HUES64 (cell line): ENCODE measurements around the gene PRSS27. TPM values are rescaled to one million over a fixed set of nuclear protein-coding genes. Genes with fewer than 3 reads are reported as not detected.

ENCODE experiments used
- H3K27ac ChIP-seq: 2 replicates; pipeline ENCODE4 v1.7.0; 2013; ENCODE audit warnings: low read depth, low read length, inconsistent platforms
- H3K27me3 ChIP-seq: 2 replicates; pipeline ENCODE4 v1.6.1; 2013; ENCODE audit warnings: mild to moderate bottlenecking, low read length; ENCODE audit not compliant: insufficient read depth
- H3K36me3 ChIP-seq: 2 replicates; pipeline ENCODE4 v1.6.1; 2013; ENCODE audit warnings: mild to moderate bottlenecking, low read length; ENCODE audit not compliant: insufficient read depth
- H3K4me1 ChIP-seq: 2 replicates; pipeline ENCODE4 v1.6.1; 2013; ENCODE audit warnings: mild to moderate bottlenecking, low read length, moderate library complexity; ENCODE audit not compliant: insufficient read depth
- H3K4me3 ChIP-seq: 2 replicates; pipeline ENCODE4 v1.5.1; 2013; ENCODE audit warnings: mild to moderate bottlenecking, low read length, moderate library complexity
- H3K9ac ChIP-seq: 2 replicates; pipeline ENCODE4 v1.6.1; 2013; ENCODE audit warnings: mild to moderate bottlenecking, low read depth, low read length
- H3K9me3 ChIP-seq: 2 replicates; pipeline ENCODE4 v1.6.1; 2013; ENCODE audit warnings: low read depth, low read length; ENCODE audit not compliant: insufficient read depth
- WGBS: fragments of 150-250, 120-280 bp; methylation state at CpG from one replicate; pipeline ENCODE4 v1.1.7; 2013; ENCODE audit warnings: missing lambda C conversion rate; 5-methylcytosine and 5-hydroxymethylcytosine counted together
- polyA plus RNA-seq, 2 experiments: library from polyadenylated mRNA; stranded (reverse); fragments of 50-300 nt; gene quantifications; one replicate each; pipeline ENCODE4 v1.2.3, GENCODE V29; 2013

PRSS27 gene
- 1.6 TPM for polyA plus RNA-seq (2013, experiment 1 of 2)
- 1.1 TPM for polyA plus RNA-seq (2013, experiment 2 of 2)

DNA sequence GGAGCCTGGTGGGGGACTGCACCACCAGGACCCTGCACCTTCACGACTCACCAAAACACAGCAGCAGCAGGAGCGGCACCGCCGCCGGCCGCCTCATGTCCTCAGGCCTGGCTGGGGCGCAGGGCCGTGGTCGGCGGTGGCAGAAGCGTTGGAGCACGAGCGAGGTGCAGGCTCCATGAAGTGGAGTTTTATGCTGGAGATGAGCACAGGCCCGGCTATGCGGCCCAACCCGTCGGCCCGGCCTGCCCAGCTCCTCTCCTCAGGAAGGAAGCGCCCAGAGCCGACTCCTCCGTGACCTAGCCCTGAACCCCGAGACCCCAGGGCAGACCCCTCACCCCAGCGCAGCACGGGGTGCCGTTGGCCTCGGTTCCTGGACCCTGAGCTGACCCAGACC is at the start of gene PRSS27:
Gene PRSS27, minus strand, starts transcription at position 161 of the 394 bp plus-strand sequence. Its CDS starts 64 bp downstream, at position 97.
- Histone ChIP-seq H3K27me3 (no peaks in the 10 kb centered on the region), H3K9me3 (no peaks in the 10 kb centered on the region), H3K36me3 (no peaks in the 10 kb centered on the region), H3K27ac (peak within 1 kb of the TSS; percentile 79), H3K4me1 (no peaks in the 10 kb centered on the region), H3K4me3 (peak within 1 kb of the TSS; percentile 66), H3K9ac (peak within 1 kb of the TSS; percentile 74)
- 93% methylated on average over 26 of the region's 26 CpGs for WGBS

DNA sequence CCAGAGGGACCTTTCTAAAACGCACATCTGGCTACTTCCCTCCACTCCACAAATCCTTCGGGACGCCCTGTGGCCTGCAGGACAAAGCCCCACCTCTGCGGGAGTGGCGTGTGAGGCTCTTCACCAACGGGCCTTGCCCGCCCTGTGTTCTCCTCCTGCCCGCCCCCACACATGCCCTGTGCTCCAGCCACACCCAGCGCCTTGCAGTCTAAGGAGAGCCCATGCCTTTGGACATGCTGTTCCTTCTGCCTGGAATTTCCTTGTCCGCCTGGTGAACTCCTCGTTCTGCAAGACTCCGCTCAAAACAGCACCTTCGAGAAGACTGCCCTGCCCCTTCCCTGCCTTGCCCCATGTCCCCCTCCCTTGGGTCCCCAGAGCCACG is 49.6 kb upstream of the PRSS27 start:
- peaks cover 99% of the 10 kb centered on the region for H3K36me3 ChIP-seq

DNA sequence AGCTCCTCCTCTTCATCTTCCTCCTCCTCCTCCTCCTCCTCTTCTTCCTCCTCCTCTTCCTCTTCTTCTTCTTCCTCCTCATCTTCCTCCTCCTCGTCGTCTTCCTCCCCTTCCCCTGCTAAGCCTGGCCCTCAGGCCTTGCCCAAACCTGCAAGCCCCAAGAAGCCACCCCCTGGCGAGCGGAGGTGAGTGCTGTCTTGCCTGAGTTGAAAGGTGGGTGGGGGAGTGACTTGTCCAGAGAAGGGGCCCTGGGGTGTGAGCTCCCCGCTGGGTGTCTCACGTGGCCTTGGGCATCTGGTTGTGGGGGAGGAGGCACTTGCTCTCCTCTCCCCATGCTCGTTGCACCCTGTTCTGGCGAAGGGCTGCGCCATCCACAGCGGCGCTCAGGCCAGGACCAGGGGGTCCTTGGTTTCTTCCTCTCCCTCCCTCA is 49.1 kb upstream of the PRSS27 start:
- Histone ChIP-seq H3K9me3 (peaks cover 9% of the 10 kb centered on the region; the same call in 1 of the 2 replicates), H3K27ac (no peak overlapping the region), H3K9ac (no peak overlapping the region), H3K4me3 (no peak overlapping the region), H3K36me3 (peaks cover 99% of the 10 kb centered on the region), H3K27me3 (no peaks in the 10 kb centered on the region), H3K4me1 (no peaks in the 10 kb centered on the region)
- 94% methylated on average over 11 of the region's 11 CpGs for WGBS

More for the DNA sequence above, 49.6 kb upstream of the PRSS27 start:
- Histone ChIP-seq H3K4me3 (no peak overlapping the region), H3K4me1 (no peaks in the 10 kb centered on the region), H3K9me3 (peaks cover 3% of the 10 kb centered on the region; the same call in 1 of the 2 replicates), H3K27ac (no peak overlapping the region; the same call in 1 of the 2 replicates), H3K9ac (no peak overlapping the region), H3K27me3 (no peaks in the 10 kb centered on the region)
- 92% methylated on average over 14 of the region's 14 CpGs for WGBS

DNA sequence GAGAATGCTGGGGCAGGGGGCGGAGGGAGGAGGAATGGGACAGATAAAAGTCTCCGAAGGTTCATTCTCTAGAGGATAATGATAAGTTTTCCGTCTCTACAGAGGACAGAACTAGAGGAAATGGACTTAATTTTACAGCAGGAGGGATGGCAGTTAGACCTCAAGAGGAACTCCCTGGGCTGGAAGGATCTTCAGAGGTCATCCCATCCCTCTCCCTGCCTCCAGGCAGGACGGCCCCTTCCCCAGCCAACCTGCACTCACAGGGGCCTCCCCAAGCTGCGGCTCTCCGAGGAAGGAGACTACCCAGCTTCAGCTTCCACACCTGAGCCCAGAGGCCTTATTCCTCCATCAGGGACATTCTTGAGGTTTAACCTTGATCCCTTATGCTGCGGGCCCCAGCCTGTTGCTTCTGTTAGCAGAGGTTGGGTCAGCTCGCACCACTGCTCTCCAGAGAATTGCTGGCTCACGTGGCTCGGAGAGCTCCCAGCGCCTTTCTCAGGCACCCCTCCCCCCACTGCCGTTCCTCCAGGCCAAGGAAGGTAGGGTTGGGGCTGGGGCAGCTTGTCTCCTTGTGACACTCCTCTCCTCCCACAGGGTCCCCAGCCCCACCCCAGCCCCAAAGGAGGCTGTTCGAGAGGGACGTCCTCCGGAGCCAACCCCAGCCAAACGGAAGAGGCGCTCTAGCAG is 48.5 kb upstream of the PRSS27 start:
- Histone ChIP-seq H3K27ac (no peak overlapping the region), H3K9me3 (peaks cover 14% of the 10 kb centered on the region; the same call in 1 of the 2 replicates), H3K9ac (no peak overlapping the region)

DNA sequence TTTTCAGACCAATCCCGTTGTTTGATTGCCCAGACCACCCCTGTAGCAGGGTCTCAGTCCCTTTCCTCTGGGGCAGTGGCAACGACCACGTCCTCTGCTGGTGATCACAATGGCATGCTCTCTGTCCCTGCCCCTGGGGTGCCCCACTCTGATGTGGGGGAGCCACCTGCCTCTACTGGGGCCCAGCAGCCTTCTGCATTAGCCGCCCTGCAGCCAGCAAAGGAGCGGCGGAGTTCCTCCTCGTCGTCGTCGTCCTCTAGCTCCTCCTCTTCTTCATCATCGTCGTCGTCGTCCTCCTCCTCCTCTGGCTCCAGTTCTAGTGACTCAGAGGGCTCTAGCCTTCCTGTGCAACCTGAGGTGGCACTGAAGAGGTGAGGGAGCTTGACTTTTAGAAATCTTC is 47.9 kb upstream of the PRSS27 start:
- H3K9ac ChIP-seq: no peak overlapping the region
- H3K27me3 ChIP-seq: no peaks in the 10 kb centered on the region
- no peaks in the 10 kb centered on the region for H3K4me1 ChIP-seq
- peaks cover 99% of the 10 kb centered on the region for H3K36me3 ChIP-seq
- no peak overlapping the region for H3K4me3 ChIP-seq
- WGBS: 90% methylated on average over 14 of the region's 14 CpGs
- H3K9me3 ChIP-seq: peaks cover 20% of the 10 kb centered on the region; the same call in 1 of the 2 replicates
- H3K27ac ChIP-seq: no peak overlapping the region

More for the DNA sequence above, 48.5 kb upstream of the PRSS27 start:
- Histone ChIP-seq H3K4me1 (no peaks in the 10 kb centered on the region), H3K27me3 (no peaks in the 10 kb centered on the region), H3K4me3 (no peak overlapping the region), H3K36me3 (peaks cover 99% of the 10 kb centered on the region)
- WGBS: 92% methylated on average over 17 of the region's 17 CpGs

DNA sequence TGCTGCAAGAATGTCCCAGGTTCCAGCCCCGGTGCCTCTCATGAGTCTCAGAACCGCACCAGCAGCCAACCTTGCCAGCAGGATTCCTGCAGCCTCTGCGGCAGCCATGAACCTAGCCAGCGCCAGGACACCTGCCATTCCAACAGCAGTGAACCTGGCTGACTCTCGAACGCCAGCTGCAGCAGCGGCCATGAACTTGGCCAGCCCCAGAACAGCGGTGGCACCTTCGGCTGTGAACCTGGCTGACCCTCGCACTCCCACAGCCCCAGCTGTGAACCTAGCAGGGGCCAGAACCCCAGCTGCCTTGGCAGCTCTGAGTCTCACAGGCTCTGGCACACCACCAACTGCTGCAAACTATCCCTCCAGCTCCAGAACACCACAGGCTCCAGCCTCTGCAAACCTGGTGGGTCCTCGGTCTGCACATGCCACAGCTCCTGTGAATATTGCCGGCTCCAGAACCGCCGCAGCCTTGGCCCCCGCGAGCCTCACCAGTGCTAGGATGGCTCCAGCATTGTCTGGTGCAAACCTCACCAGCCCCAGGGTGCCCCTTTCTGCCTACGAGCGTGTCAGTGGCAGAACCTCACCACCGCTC is 47.2 kb upstream of the PRSS27 start:
- Histone ChIP-seq H3K27ac (no peak overlapping the region), H3K27me3 (no peaks in the 10 kb centered on the region), H3K4me1 (no peaks in the 10 kb centered on the region), H3K9me3 (peaks cover 27% of the 10 kb centered on the region; the same call in 1 of the 2 replicates), H3K36me3 (peaks cover 100% of the 10 kb centered on the region), H3K9ac (no peak overlapping the region), H3K4me3 (no peak overlapping the region)
- whole genome bisulfite sequencing: 96% methylated on average over 19 of the region's 19 CpGs

DNA sequence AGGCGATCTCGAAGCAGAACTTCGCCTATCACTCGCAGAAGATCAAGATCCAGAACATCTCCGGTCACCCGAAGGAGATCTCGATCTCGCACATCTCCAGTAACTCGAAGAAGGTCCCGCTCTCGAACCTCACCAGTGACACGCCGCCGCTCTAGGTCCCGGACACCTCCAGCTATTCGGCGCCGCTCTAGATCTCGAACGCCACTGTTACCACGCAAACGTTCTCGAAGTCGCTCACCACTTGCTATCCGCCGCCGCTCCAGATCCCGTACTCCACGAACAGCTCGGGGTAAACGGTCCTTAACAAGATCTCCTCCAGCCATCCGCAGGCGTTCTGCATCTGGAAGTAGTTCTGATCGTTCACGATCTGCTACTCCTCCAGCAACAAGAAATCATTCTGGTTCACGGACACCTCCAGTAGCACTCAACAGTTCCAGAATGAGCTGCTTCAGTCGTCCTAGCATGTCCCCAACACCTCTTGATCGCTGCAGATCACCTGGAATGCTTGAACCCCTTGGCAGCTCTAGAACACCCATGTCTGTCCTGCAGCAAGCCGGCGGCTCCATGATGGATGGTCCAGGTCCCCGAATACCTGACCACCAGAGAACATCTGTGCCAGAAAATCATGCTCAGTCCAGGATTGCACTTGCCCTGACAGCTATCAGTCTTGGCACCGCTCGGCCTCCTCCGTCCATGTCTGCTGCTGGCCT is 46.6 kb upstream of the PRSS27 start:
- H3K36me3 ChIP-seq: peaks cover 100% of the 10 kb centered on the region
- H3K4me3 ChIP-seq: no peak overlapping the region
- H3K27ac ChIP-seq: no peak overlapping the region
- no peaks in the 10 kb centered on the region for H3K4me1 ChIP-seq
- peaks cover 33% of the 10 kb centered on the region for H3K9me3 ChIP-seq
- WGBS: 97% methylated on average over 44 of the region's 44 CpGs
- H3K9ac ChIP-seq: no peak overlapping the region
- H3K27me3 ChIP-seq: no peaks in the 10 kb centered on the region

DNA sequence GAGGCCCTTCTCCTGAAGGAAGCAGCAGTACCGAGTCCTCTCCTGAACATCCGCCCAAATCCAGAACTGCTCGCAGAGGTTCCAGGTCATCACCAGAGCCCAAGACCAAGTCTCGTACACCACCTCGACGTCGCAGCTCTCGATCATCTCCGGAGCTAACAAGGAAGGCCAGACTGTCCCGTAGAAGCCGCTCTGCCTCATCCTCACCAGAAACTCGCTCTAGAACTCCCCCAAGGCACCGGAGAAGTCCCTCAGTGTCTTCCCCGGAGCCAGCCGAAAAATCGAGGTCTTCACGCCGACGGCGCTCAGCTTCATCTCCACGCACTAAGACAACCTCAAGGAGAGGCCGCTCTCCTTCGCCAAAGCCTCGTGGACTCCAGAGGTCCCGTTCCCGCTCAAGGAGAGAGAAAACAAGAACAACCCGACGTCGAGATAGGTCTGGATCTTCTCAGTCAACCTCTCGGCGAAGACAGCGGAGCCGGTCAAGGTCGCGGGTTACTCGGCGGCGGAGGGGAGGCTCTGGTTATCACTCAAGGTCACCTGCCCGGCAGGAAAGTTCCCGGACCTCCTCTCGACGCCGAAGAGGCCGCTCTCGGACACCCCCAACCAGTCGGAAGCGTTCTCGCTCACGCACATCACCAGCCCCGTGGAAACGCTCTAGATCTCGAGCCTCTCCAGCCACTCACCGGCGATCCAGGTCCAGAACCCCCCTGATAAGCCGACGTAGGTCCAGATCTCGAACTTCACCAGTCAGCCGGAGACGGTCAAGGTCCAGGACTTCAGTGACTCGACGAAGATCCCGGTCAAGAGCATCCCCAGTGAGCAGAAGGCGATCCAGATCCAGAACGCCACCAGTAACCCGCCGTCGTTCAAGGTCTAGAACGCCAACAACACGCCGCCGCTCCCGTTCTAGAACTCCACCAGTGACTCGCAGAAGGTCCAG is 45.7 kb upstream of the PRSS27 start:
- Histone ChIP-seq H3K4me1 (no peaks in the 10 kb centered on the region), H3K9ac (no peak overlapping the region), H3K27ac (no peak overlapping the region), H3K4me3 (no peak overlapping the region), H3K36me3 (peaks cover 100% of the 10 kb centered on the region), H3K27me3 (no peaks in the 10 kb centered on the region), H3K9me3 (peaks cover 41% of the 10 kb centered on the region)
- 97% methylated on average over 73 of the region's 73 CpGs for WGBS

DNA sequence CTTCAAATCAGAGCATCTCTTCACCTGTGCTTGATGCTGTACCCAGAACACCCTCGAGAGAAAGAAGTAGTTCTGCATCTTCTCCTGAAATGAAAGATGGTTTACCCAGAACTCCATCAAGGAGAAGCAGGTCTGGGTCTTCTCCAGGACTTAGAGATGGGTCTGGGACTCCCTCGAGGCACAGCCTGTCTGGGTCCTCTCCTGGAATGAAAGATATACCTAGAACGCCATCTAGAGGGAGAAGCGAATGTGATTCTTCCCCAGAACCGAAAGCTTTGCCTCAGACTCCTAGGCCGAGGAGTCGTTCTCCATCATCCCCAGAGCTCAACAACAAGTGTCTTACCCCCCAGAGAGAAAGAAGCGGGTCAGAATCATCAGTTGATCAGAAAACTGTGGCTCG is 44.7 kb upstream of the PRSS27 start:
- H3K9me3 ChIP-seq: peaks cover 51% of the 10 kb centered on the region
- 94% methylated on average over 9 of the region's 9 CpGs for WGBS
- no peak overlapping the region for H3K9ac ChIP-seq
- no peak overlapping the region for H3K4me3 ChIP-seq
- no peak overlapping the region for H3K27ac ChIP-seq
- H3K4me1 ChIP-seq: no peaks in the 10 kb centered on the region
- no peaks in the 10 kb centered on the region for H3K27me3 ChIP-seq
- H3K36me3 ChIP-seq: peaks cover 100% of the 10 kb centered on the region

DNA sequence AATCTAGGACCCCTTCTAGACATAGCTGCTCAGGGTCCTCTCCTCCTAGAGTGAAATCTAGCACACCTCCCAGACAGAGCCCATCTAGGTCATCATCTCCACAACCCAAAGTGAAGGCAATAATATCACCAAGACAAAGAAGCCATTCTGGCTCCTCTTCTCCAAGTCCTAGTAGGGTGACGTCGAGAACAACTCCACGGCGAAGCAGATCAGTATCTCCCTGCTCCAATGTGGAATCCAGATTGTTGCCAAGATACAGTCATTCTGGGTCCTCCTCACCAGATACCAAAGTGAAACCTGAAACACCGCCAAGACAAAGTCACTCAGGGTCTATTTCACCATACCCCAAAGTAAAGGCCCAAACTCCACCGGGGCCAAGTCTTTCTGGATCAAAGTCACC is 43.1 kb upstream of the PRSS27 start:
- WGBS: 97% methylated on average over 6 of the region's 6 CpGs
- H3K36me3 ChIP-seq: peaks cover 100% of the 10 kb centered on the region

More for the DNA sequence above, 43.1 kb upstream of the PRSS27 start:
- Histone ChIP-seq H3K4me3 (no peak overlapping the region), H3K27ac (no peak overlapping the region), H3K27me3 (no peaks in the 10 kb centered on the region), H3K9ac (no peak overlapping the region), H3K4me1 (no peaks in the 10 kb centered on the region), H3K9me3 (peaks cover 51% of the 10 kb centered on the region)
